ENCODE measurements around the gene SPTBN1.

Gene SPTBN1

DNA sequence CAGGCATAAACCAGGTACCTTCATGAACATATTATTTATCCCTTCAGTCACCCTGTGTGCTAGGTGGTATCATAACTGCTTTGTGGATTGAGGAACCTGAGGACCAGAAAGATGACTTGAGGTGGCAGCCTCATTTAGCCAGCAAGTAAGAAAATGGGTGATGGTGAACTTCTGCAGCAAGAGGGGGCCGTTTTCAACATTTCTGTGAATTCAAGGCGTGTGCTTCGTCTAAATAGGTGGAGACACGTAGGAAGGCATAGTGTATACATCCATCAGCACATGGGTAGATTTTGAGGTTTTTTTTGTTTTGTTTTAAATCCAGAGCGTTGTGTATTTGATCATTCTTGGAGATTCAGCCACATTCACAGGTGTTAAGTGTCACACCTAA, 118.7 kb downstream of the SPTBN1 start:
- H2AFZ ChIP-seq (ENCODE audit: low read depth, low read length), result no peak overlapping the region
- no peaks in the 10 kb centered on the region for H3K27me3 ChIP-seq (ENCODE audit: insufficient read depth, low read length, poor library complexity)
- peak overlapping the region; percentile 88 for H3K27ac ChIP-seq (ENCODE audit: low read length)
- no peaks in the 10 kb centered on the region for H3K36me3 ChIP-seq (ENCODE audit: insufficient read depth, low read length)
- no peaks in the 10 kb centered on the region for H3K9me3 ChIP-seq (ENCODE audit: insufficient read depth, low read length, severe bottlenecking)
- peak overlapping the region; percentile 56; the same call in 1 of the 2 replicates for H3K4me2 ChIP-seq (ENCODE audit: insufficient read depth, low read length)
- H3K9ac ChIP-seq (ENCODE audit: low read depth, low read length), result peak overlapping the region; percentile 30; the same call in 1 of the 2 replicates
- H3K4me1 ChIP-seq (ENCODE audit: insufficient read depth, low read length), result peaks cover 58% of the 10 kb centered on the region
- no peak for DNase-seq
- peaks cover 8% of the 10 kb centered on the region; the same call in 1 of the 2 replicates for H4K20me1 ChIP-seq (ENCODE audit: insufficient read depth, low read length)
- TF ChIP-seq, protein P1, sequence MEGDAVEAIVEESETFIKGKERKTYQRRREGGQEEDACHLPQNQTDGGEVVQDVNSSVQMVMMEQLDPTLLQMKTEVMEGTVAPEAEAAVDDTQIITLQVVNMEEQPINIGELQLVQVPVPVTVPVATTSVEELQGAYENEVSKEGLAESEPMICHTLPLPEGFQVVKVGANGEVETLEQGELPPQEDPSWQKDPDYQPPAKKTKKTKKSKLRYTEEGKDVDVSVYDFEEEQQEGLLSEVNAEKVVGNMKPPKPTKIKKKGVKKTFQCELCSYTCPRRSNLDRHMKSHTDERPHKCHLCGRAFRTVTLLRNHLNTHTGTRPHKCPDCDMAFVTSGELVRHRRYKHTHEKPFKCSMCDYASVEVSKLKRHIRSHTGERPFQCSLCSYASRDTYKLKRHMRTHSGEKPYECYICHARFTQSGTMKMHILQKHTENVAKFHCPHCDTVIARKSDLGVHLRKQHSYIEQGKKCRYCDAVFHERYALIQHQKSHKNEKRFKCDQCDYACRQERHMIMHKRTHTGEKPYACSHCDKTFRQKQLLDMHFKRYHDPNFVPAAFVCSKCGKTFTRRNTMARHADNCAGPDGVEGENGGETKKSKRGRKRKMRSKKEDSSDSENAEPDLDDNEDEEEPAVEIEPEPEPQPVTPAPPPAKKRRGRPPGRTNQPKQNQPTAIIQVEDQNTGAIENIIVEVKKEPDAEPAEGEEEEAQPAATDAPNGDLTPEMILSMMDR (IDR thresholded peaks at IDR 0.05; ENCODE audit: borderline replicate concordance, extremely low read depth, low read length, poor library complexity, severe bottlenecking), result peak; percentile 39
- no peak for TF ChIP-seq EZH2 (IDR thresholded peaks at IDR 0.05; ENCODE audit: borderline replicate concordance, low read depth, low read length, severe bottlenecking)
- no peak overlapping the region for H3K4me3 ChIP-seq (ENCODE audit: low read depth in 1 of 2, low read length in 2 of 2)
- no peak for ATAC-seq (ENCODE audit: insufficient read depth, low read depth)
- H3K79me2 ChIP-seq (ENCODE audit: insufficient read depth, low read length), result peaks cover 89% of the 10 kb centered on the region

DNA sequence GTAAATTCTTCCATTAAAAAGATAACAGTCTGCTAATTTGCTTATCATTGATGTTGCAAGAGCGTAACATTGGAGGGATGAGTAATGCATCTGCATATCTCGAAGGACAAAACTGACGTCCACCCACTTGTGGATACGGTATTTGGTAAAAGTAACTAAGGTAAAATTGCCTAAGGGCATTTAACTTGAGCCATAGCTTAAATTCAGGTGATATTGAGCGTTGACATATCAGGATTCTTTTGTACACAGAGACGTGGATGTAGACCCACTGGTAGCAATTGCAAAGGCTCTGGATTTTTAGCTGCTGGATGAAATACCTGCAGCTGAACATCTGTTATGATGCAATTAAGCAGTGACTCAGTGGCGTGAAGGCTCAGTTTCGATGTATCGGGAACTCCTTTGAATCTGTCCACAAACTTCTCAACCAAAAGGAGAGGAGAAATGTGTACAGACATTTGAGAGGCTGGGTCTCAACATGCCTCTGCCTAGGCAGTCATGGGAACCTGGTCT, 119.3 kb downstream of the SPTBN1 start:
- Histone ChIP-seq H3K4me1 (ENCODE audit: insufficient read depth, low read length) (peaks cover 53% of the 10 kb centered on the region), H3K9me3 (ENCODE audit: insufficient read depth, low read length, severe bottlenecking) (no peaks in the 10 kb centered on the region), H3K27ac (ENCODE audit: low read length) (peak overlapping the region; percentile 88), H3K4me3 (ENCODE audit: low read depth in 1 of 2, low read length in 2 of 2) (no peak overlapping the region), H3K79me2 (ENCODE audit: insufficient read depth, low read length) (peaks cover 87% of the 10 kb centered on the region), H3K36me3 (ENCODE audit: insufficient read depth, low read length) (no peaks in the 10 kb centered on the region), H3K4me2 (ENCODE audit: insufficient read depth, low read length) (no peak overlapping the region), H3K27me3 (ENCODE audit: insufficient read depth, low read length, poor library complexity) (no peaks in the 10 kb centered on the region), H3K9ac (ENCODE audit: low read depth, low read length) (no peak overlapping the region), H4K20me1 (ENCODE audit: insufficient read depth, low read length) (peaks cover 8% of the 10 kb centered on the region; the same call in 1 of the 2 replicates), H2AFZ (ENCODE audit: low read depth, low read length) (no peak overlapping the region)
- ATAC-seq (ENCODE audit: insufficient read depth, low read depth) (no peak), DNase-seq (no peak)
- TF ChIP-seq, protein P1 (IDR thresholded peaks at IDR 0.05; ENCODE audit: borderline replicate concordance, extremely low read depth, low read length, poor library complexity, severe bottlenecking), result no peak
- no peak for TF ChIP-seq EZH2 (IDR thresholded peaks at IDR 0.05; ENCODE audit: borderline replicate concordance, low read depth, low read length, severe bottlenecking)

DNA sequence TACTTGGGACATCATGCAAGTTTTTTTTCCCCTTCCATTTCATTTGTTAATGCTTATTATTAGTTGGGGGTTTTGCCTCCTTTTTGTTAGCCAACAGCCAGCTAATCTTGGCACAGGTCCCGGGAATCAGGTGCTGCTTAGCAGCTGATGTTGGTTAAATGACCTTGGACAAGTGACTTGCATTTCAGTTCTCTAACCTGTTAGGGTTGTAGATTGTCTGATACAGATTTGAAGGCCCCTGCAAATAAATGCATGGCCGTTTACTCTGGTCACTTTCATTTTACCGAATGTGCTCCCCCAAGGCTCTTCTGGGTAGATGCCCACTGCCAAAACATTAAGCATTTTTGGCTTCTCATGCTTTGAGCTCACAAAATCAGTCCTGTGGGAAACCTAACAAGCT, 120.9 kb downstream of the SPTBN1 start:
- Histone ChIP-seq H2AFZ (ENCODE audit: low read depth, low read length) (no peak overlapping the region), H3K79me2 (ENCODE audit: insufficient read depth, low read length) (peaks cover 89% of the 10 kb centered on the region), H3K27ac (ENCODE audit: low read length) (no peak overlapping the region), H3K4me3 (ENCODE audit: low read depth in 1 of 2, low read length in 2 of 2) (no peak overlapping the region), H3K9ac (ENCODE audit: low read depth, low read length) (no peak overlapping the region), H3K27me3 (ENCODE audit: insufficient read depth, low read length, poor library complexity) (no peaks in the 10 kb centered on the region), H3K36me3 (ENCODE audit: insufficient read depth, low read length) (no peaks in the 10 kb centered on the region), H4K20me1 (ENCODE audit: insufficient read depth, low read length) (peaks cover 10% of the 10 kb centered on the region; the same call in 1 of the 2 replicates), H3K9me3 (ENCODE audit: insufficient read depth, low read length, severe bottlenecking) (no peaks in the 10 kb centered on the region), H3K4me2 (ENCODE audit: insufficient read depth, low read length) (no peak overlapping the region), H3K4me1 (ENCODE audit: insufficient read depth, low read length) (peaks cover 37% of the 10 kb centered on the region)
- TF ChIP-seq, protein P1 (IDR thresholded peaks at IDR 0.05; ENCODE audit: borderline replicate concordance, extremely low read depth, low read length, poor library complexity, severe bottlenecking), result no peak
- TF ChIP-seq EZH2 (IDR thresholded peaks at IDR 0.05; ENCODE audit: borderline replicate concordance, low read depth, low read length, severe bottlenecking), result no peak
- ATAC-seq (ENCODE audit: insufficient read depth, low read depth), result no peak
- no peak for DNase-seq

All from DND-41 (cell line).